HepG2 (cell line): ENCODE results near the gene ADAM10.

Experiments used
- CBX5 ChIP-seq: sonication (generic); formaldehyde crosslinking; IDR thresholded peaks from 2 replicates; pipeline ENCODE4 v1.4.0; 2020; ENCODE audit warnings: missing genetic modification reagents, borderline replicate concordance
- FOXK1 ChIP-seq: sonication (generic); formaldehyde crosslinking; IDR thresholded peaks from 2 replicates; pipeline ENCODE4 v1.4.0; 2020; ENCODE audit warnings: low read depth, missing genetic modification reagents, borderline replicate concordance
- FOXO1 ChIP-seq: sonication (generic); formaldehyde crosslinking; IDR thresholded peaks from 2 replicates; pipeline ENCODE4 v1.4.0; 2020; ENCODE audit warnings: missing genetic modification reagents
- POLR2A ChIP-seq, 2 experiments: IDR thresholded peaks; 2 replicates each; pipeline ENCODE4 v1.6.1; 2011; ENCODE audit warnings: low read depth in 2 of 2, low read length in 2 of 2, mild to moderate bottlenecking in 1 of 2, moderate library complexity in 1 of 2; ENCODE audit not compliant: insufficient read depth in 1 of 2
- RAD21 ChIP-seq: fragments of 450-650 bp; formaldehyde crosslinking; IDR thresholded peaks from 2 replicates; pipeline ENCODE4 v1.5.0; 2020; ENCODE audit warnings: mild to moderate bottlenecking
- TCF12 ChIP-seq, 2 experiments: fragments of 450-650 bp in 1 of 2; sonication (generic) in 1 of 2; formaldehyde crosslinking in 1 of 2; IDR thresholded peaks; 2 replicates each; pipeline versions ENCODE4 v1.6.1 to v1.8.0; 2017 to 2022; ENCODE audit warnings: antibody characterized with exemption in 1 of 2, mild to moderate bottlenecking in 1 of 2, missing genetic modification reagents in 1 of 2, moderate library complexity in 1 of 2
- U2AF1 ChIP-seq: fragments of 200-400 bp; formaldehyde crosslinking; optimal IDR thresholded peaks from 2 replicates; pipeline ENCODE3; 2017; ENCODE audit warnings: mild to moderate bottlenecking, low read depth, low read length
- ZEB1 ChIP-seq: IDR thresholded peaks from 2 replicates; pipeline ENCODE4 v1.6.1; 2012; ENCODE audit warnings: mild to moderate bottlenecking, low read depth, inconsistent platforms; ENCODE audit not compliant: insufficient replicate concordance
- ZNF24 ChIP-seq: fragments of 450-650 bp; IDR thresholded peaks from 2 replicates; pipeline ENCODE4 v1.6.1; 2017; ENCODE audit warnings: antibody characterized with exemption, mild to moderate bottlenecking
- TF ChIP-seq, protein P1 (sequence below): sonication (generic); formaldehyde crosslinking; IDR thresholded peaks from 2 replicates; pipeline ENCODE4 v1.5.0; 2020; ENCODE audit warnings: mild to moderate bottlenecking, missing genetic modification reagents, moderate library complexity
- TF ChIP-seq, protein P2 (sequence below): sonication (generic); formaldehyde crosslinking; IDR thresholded peaks from 2 replicates; pipeline ENCODE4 v1.4.0; 2020; ENCODE audit warnings: missing genetic modification reagents, mild to moderate bottlenecking, borderline replicate concordance
- TF ChIP-seq, protein P3 (sequence below): IDR thresholded peaks from 2 replicates; pipeline ENCODE4 v1.6.1; 2012; ENCODE audit warnings: inconsistent platforms

DNA sequence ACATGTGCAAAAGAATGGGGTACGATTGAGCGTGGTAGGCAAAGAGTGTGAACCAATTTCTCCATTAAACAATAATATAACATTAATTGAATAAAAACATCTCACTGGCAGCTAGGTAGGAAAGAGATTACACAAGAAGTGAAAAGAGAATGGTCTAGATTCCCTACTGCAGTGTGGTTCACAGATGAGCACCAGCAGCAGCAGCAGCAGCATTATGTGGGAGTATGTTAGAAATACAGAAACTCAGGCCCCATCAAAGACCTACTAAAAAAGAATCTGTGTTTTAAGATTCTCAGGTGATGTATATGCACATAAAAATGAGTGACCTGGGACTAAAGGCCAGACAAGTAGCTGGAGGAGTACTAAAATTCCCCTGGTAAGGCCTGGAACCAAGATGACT lies 118.2 kb downstream of the ADAM10 start:
- TF ChIP-seq ZNF24 (no peak), U2AF1 (no peak), RAD21 (CRISPR knock-in tag) (no peak), CBX5 (CRISPR knock-in tag) (no peak), TCF12 (IDR thresholded peaks at IDR 0.05) (no peak), TCF12 (CRISPR knock-in tag; IDR thresholded peaks at IDR 0.05) (no peak), FOXO1 (CRISPR knock-in tag) (no peak), FOXK1 (CRISPR knock-in tag) (no peak), POLR2A (IDR thresholded peaks at IDR 0.05; ENCODE audit: insufficient read depth in 1 of 2, low read depth in 2 of 2, low read length in 2 of 2) (no peak), ZEB1 (no peak)
- TF ChIP-seq, protein P1, sequence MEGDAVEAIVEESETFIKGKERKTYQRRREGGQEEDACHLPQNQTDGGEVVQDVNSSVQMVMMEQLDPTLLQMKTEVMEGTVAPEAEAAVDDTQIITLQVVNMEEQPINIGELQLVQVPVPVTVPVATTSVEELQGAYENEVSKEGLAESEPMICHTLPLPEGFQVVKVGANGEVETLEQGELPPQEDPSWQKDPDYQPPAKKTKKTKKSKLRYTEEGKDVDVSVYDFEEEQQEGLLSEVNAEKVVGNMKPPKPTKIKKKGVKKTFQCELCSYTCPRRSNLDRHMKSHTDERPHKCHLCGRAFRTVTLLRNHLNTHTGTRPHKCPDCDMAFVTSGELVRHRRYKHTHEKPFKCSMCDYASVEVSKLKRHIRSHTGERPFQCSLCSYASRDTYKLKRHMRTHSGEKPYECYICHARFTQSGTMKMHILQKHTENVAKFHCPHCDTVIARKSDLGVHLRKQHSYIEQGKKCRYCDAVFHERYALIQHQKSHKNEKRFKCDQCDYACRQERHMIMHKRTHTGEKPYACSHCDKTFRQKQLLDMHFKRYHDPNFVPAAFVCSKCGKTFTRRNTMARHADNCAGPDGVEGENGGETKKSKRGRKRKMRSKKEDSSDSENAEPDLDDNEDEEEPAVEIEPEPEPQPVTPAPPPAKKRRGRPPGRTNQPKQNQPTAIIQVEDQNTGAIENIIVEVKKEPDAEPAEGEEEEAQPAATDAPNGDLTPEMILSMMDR (CRISPR knock-in tag): no peak
- TF ChIP-seq, protein P2, sequence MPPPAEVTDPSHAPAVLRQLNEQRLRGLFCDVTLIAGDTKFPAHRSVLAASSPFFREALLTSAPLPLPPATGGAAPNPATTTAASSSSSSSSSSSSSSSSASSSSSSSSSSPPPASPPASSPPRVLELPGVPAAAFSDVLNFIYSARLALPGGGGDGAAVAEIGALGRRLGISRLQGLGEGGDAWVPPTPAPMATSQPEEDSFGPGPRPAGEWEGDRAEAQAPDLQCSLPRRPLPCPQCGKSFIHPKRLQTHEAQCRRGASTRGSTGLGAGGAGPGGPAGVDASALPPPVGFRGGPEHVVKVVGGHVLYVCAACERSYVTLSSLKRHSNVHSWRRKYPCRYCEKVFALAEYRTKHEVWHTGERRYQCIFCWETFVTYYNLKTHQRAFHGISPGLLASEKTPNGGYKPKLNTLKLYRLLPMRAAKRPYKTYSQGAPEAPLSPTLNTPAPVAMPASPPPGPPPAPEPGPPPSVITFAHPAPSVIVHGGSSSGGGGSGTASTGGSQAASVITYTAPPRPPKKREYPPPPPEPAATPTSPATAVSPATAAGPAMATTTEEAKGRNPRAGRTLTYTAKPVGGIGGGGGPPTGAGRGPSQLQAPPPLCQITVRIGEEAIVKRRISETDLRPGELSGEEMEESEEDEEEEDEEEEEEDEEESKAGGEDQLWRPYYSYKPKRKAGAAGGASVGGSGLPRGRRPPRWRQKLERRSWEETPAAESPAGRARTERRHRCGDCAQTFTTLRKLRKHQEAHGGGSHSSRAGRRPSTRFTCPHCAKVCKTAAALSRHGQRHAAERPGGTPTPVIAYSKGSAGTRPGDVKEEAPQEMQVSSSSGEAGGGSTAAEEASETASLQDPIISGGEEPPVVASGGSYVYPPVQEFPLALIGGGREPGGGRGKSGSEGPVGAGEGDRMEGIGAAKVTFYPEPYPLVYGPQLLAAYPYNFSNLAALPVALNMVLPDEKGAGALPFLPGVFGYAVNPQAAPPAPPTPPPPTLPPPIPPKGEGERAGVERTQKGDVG (CRISPR knock-in tag): no peak
- TF ChIP-seq, protein P3, sequence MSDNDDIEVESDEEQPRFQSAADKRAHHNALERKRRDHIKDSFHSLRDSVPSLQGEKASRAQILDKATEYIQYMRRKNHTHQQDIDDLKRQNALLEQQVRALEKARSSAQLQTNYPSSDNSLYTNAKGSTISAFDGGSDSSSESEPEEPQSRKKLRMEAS: no peak
